ENCODE results near the gene SIPA1.

The SIPA1 gene

GRCh38 chr11:65646288-65646957, 8.5 kb downstream of the SIPA1 start:
- no peak for TF ChIP-seq CTCF (conservative IDR thresholded peaks at IDR 0.05; ENCODE audit: low read length)
- no peak overlapping the region for H3K4me3 ChIP-seq (ENCODE audit: low read length)
- no peak for DNase-seq (ENCODE audit: low read depth)

GRCh38 chr11:65646958-65647701, 9.2 kb downstream of the SIPA1 start:
- DNase-seq (ENCODE audit: low read depth): no peak
- H3K4me3 ChIP-seq (ENCODE audit: low read length): peak overlapping the region; percentile 22
- TF ChIP-seq CTCF (conservative IDR thresholded peaks at IDR 0.05; ENCODE audit: low read length): no peak

GRCh38 chr11:65648997-65649493, 11.1 kb downstream of the SIPA1 start:
- H3K4me3 ChIP-seq (ENCODE audit: low read length): no peak overlapping the region
- no peak for TF ChIP-seq CTCF (conservative IDR thresholded peaks at IDR 0.05; ENCODE audit: low read length)

GRCh38 chr11:65649656-65650546, 12.0 kb downstream of the SIPA1 start:
- no peak for DNase-seq (ENCODE audit: low read depth)
- no peak for TF ChIP-seq CTCF (conservative IDR thresholded peaks at IDR 0.05; ENCODE audit: low read length)
- no peak overlapping the region for H3K4me3 ChIP-seq (ENCODE audit: low read length)

More at GRCh38 chr11:65648997-65649493, 11.1 kb downstream of the SIPA1 start:
- DNase-seq (ENCODE audit: low read depth): no peak

- no peak for TF ChIP-seq CTCF (conservative IDR thresholded peaks at IDR 0.05; ENCODE audit: low read length)
- no peak for DNase-seq (ENCODE audit: low read depth)
- H3K4me3 ChIP-seq (ENCODE audit: low read length): no peak overlapping the region
Measured at GRCh38 chr11:65650547-65651338, 12.8 kb downstream of the SIPA1 start.

- TF ChIP-seq CTCF (conservative IDR thresholded peaks at IDR 0.05; ENCODE audit: low read length): no peak
- DNase-seq (ENCODE audit: low read depth): no peak
- H3K4me3 ChIP-seq (ENCODE audit: low read length): no peak overlapping the region
Measured at GRCh38 chr11:65651339-65651588, 13.4 kb downstream of the SIPA1 start.
